Cardiac fibroblast (primary cell): ENCODE measurements around the gene TRIM5.
"Not testable (repeated sequence)": the region's sequence is repeated elsewhere in the genome, so short reads cannot be mapped to it uniquely, and the experiment has no call there.

Source experiments
- DNase-seq, 2 donors: peaks; one replicate each; pipeline versions ENCODE4 v3.0.0 to v3.0.0-alpha.2; 2010; ENCODE audit warnings: low read depth in 2 of 2
- H3K4me3 ChIP-seq, 2 donors: replicated peaks in 1 of 2; 1 replicate in 1 of 2; 2 replicates in 1 of 2; pipeline ENCODE4 v1.5.1; 2011; ENCODE audit warnings: low read depth in 2 of 2, low read length in 2 of 2, mild to moderate bottlenecking in 2 of 2, moderate library complexity in 1 of 2
- TF ChIP-seq, protein P1 (sequence below): IDR thresholded peaks from one replicate; pipeline ENCODE4 v1.5.1; 2011; ENCODE audit warnings: low read depth, mild to moderate bottlenecking, low read length, inconsistent platforms

The TRIM5 gene

DNA sequence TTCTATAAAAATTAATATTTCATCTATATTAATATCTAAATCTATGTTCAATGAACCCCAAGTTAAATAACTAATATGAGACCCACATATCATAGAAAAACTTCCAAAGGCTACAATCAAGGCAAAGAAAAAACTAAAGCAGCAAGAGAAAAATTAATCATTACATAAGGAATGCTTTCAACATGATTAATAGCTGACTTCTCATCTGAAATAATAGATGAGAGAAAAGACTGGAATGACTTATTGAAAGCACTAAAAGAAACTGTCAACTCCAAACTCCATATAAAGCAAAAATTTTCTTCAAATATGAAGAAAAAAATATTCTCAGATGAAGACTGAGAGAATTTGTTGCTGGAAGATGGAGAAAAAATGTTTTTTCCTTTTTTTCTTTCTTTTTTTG is 13.0 kb downstream of the TRIM5 start:
- peak in 1 of 2 donors; percentile 32 for DNase-seq
- TF ChIP-seq, protein P1, sequence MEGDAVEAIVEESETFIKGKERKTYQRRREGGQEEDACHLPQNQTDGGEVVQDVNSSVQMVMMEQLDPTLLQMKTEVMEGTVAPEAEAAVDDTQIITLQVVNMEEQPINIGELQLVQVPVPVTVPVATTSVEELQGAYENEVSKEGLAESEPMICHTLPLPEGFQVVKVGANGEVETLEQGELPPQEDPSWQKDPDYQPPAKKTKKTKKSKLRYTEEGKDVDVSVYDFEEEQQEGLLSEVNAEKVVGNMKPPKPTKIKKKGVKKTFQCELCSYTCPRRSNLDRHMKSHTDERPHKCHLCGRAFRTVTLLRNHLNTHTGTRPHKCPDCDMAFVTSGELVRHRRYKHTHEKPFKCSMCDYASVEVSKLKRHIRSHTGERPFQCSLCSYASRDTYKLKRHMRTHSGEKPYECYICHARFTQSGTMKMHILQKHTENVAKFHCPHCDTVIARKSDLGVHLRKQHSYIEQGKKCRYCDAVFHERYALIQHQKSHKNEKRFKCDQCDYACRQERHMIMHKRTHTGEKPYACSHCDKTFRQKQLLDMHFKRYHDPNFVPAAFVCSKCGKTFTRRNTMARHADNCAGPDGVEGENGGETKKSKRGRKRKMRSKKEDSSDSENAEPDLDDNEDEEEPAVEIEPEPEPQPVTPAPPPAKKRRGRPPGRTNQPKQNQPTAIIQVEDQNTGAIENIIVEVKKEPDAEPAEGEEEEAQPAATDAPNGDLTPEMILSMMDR = no peak
- no peak overlapping the region for H3K4me3 ChIP-seq

DNA sequence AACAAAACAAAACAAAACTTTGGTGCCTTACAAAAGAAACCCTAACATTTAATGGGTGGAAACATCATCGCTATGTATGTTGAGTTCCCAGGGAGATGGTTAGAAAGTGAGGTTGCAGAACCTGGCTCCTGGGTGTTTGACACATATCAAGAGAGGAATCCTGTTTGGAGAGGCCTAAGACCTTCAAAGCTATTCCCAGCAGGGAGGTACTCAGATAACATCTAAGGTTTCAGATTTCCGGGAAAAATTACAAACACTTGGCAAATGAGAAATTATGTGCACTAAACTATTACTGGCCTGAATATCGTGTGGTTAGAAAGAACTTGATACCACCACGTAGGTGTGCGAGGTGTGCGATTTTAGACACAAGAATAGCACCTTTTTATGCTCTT is 18.5 kb downstream of the TRIM5 start:
- H3K4me3 ChIP-seq = no peak overlapping the region
- TF ChIP-seq, protein P1 = no peak
- DNase-seq = no peak

DNA sequence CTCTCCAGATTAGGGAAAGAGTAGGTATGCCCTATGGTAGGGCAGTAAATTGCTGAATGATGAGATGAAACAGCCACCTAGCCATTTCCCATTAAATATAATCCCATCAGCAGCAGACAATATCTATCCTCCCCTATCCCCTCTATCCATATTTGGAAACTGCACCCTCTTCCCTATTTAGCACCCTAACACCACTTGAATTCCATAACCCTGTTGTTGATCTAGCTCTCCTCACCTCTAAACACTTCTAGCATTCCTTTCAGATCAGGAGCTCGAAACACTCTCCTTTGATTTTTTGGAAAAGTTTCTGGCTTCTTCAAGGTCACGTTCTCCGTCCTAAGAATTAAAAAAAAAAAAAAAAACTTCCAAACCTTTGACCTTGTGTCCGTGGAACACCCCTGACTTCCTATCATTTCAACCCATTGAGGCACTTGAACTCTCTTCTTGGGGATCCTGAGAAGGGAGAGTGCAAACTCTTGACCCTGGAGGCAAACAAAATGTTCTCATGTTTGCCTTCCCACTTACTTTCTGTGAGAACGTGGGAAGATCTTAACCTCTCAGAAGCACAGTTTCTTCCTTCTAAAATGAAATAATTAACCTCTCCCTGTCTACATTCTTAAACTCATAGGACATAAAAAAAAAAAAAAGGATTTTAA is 19.0 kb downstream of the TRIM5 start:
- H3K4me3 ChIP-seq = no peak overlapping the region
- TF ChIP-seq, protein P1 = no peak
- DNase-seq = no peak

DNA sequence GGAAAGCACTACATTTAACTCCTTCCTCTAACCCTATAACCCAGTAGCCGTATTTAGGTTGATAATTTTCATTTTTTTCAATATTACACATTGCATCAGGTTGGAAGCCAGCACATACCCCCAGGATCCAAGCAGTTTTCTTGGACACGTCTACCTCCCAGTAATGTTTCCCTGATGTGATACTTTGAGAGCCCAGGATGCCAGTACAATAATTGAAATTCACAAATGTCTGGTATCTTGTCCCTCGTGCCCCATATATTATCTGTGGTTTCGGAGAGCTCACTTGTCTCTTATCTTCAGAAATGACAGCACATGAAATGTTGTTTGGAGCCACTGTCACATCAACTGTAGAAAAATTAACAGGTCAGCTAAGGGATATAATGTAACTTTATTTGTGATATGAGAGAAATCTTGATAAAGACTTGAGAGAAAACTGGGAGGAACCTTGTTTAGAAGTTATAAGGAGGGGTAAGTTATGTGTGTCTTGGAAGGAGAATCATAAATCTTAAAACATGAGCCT is 19.8 kb downstream of the TRIM5 start:
- TF ChIP-seq, protein P1 = no peak
- DNase-seq = no peak

DNA sequence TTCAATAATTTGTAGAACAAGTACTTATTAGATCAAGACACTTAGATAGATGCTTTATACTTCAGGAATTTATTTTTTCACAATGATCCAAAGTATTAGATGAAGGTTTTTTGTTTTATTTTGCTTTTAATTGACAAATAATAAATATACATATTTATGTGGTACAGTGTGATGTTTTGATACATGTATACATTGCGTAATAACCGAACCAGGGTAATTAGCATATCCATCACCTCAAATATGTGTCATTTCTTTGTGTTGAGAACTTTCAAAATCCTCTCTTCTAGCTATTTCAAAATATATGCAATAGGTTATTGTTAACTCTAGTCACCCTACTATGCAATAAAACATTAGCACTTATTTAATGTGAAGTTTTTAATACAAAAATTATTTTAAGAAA is 21.4 kb downstream of the TRIM5 start:
- no peak overlapping the region for H3K4me3 ChIP-seq
- DNase-seq = no peak
- TF ChIP-seq, protein P1 = no peak

More for the DNA sequence above, 19.8 kb downstream of the TRIM5 start:
- H3K4me3 ChIP-seq = no peak overlapping the region

DNA sequence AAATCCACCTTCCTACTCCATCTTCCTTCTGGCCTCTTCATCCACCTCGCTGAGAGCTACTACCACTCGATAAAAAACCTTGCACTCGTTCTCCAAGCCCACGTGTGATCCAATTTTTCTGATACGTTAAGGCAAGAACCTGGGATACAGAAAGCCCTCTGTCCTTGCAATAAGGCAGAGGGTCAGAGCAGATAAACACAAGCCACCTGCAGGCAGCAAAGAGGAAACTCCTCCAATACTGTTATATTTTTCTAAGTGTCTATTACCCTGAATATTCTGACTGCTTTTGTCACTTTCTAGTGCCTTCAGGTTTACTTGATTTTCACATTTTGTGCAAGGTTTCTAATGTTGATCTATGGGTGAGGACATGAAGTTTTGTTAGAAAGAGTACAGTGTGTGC is 26.6 kb downstream of the TRIM5 start:
- no peak for DNase-seq
- no peak overlapping the region for H3K4me3 ChIP-seq
- TF ChIP-seq, protein P1 = no peak

DNA sequence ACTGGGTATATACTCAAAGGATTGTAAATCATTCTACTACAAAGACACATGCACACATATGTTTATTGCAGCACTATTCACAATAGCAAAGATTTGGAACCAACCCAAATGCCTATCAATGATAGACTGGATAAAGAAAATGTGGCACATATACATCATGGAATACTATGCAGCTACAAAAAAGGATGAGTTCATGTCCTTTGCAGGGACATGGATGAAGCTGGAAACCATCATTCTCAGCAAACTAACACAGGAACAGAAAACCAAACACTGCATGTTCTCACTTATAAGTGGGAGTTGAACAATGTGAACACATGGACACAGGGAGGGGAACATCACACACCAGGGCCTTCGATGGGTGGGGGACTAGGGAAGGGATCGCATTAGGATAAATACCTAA is 27.9 kb downstream of the TRIM5 start:
- H3K4me3 ChIP-seq, DNase-seq: not testable (repeated sequence)
